IMR-90 (cell line): ENCODE measurements around the gene PDE6H.

Experiments used
- BHLHE40 ChIP-seq: fragments of 150-350 bp; IDR thresholded peaks from 2 replicates; pipeline ENCODE4 v1.6.1; 2016; ENCODE audit warnings: mild to moderate bottlenecking, low read depth, low read length
- FOS ChIP-seq: fragments of 150-350 bp; IDR thresholded peaks from 2 replicates; pipeline ENCODE4 v1.6.1; 2016; ENCODE audit warnings: low read depth, low read length
- MAFK ChIP-seq: IDR thresholded peaks from 2 replicates; pipeline ENCODE4 v1.6.1; 2012; ENCODE audit warnings: low read depth, low read length, improper control_type of control experiment
- MAZ ChIP-seq: IDR thresholded peaks from 2 replicates; pipeline ENCODE4 v1.6.1; 2012; ENCODE audit warnings: low read depth, mild to moderate bottlenecking, low read length, improper control_type of control experiment, moderate library complexity, borderline replicate concordance
- NFE2L2 ChIP-seq: fragments of 150-350 bp; IDR thresholded peaks from 2 replicates; pipeline ENCODE4 v1.6.1; 2016; ENCODE audit warnings: low read depth, mild to moderate bottlenecking, low read length
- POLR2A ChIP-seq: IDR thresholded peaks from 2 replicates; pipeline ENCODE4 v1.6.1; 2012; ENCODE audit warnings: mild to moderate bottlenecking, low read depth, low read length
- RAD21 ChIP-seq: IDR thresholded peaks from 2 replicates; pipeline ENCODE4 v1.6.1; 2012; ENCODE audit warnings: low read length, improper control_type of control experiment
- RFX5 ChIP-seq: IDR thresholded peaks from 2 replicates; pipeline ENCODE4 v1.8.0; 2012; ENCODE audit warnings: low read depth, mild to moderate bottlenecking, low read length, moderate library complexity
- TF ChIP-seq, protein P1 (sequence below): conservative IDR thresholded peaks from 2 replicates; pipeline ENCODE4 v1.5.1; 2012; ENCODE audit warnings: mild to moderate bottlenecking, low read depth, low read length, improper control_type of control experiment
- TF ChIP-seq, protein P2 (sequence below): fragments of 150-350 bp; IDR thresholded peaks from 2 replicates; pipeline ENCODE4 v1.6.1; 2016; ENCODE audit warnings: low read depth, mild to moderate bottlenecking, low read length, moderate library complexity, borderline replicate concordance
- TF ChIP-seq, protein P3 (sequence below): fragments of 150-350 bp; IDR thresholded peaks from 2 replicates; pipeline ENCODE4 v1.6.1; 2017; ENCODE audit warnings: mild to moderate bottlenecking, antibody characterized with exemption, low read length, low read depth

DNA sequence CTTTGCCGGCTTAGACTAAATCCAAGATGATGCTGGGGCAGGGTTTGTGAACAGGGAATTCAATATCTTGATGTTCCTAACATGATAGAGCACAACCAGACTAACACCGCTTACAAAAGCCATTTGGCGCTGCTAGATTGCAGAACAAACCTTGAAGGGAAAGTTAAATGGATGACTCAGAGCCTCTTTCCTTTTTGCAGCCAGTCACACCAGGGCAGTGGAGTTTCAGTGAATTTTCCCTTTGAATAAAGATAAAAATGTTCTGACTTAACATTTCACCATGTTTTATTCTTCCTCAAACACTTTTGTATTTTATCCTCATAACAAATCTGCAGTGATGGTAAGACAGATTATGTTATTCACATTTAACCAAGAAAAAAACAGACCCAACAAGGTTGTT, 47.3 kb downstream of the PDE6H start:
- TF ChIP-seq POLR2A (no peak), RFX5 (no peak), MAZ (no peak), BHLHE40 (no peak), NFE2L2 (no peak), MAFK (no peak), RAD21 (no peak), FOS (no peak)
- TF ChIP-seq, protein P1, sequence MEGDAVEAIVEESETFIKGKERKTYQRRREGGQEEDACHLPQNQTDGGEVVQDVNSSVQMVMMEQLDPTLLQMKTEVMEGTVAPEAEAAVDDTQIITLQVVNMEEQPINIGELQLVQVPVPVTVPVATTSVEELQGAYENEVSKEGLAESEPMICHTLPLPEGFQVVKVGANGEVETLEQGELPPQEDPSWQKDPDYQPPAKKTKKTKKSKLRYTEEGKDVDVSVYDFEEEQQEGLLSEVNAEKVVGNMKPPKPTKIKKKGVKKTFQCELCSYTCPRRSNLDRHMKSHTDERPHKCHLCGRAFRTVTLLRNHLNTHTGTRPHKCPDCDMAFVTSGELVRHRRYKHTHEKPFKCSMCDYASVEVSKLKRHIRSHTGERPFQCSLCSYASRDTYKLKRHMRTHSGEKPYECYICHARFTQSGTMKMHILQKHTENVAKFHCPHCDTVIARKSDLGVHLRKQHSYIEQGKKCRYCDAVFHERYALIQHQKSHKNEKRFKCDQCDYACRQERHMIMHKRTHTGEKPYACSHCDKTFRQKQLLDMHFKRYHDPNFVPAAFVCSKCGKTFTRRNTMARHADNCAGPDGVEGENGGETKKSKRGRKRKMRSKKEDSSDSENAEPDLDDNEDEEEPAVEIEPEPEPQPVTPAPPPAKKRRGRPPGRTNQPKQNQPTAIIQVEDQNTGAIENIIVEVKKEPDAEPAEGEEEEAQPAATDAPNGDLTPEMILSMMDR, result no peak
- TF ChIP-seq, protein P2, sequence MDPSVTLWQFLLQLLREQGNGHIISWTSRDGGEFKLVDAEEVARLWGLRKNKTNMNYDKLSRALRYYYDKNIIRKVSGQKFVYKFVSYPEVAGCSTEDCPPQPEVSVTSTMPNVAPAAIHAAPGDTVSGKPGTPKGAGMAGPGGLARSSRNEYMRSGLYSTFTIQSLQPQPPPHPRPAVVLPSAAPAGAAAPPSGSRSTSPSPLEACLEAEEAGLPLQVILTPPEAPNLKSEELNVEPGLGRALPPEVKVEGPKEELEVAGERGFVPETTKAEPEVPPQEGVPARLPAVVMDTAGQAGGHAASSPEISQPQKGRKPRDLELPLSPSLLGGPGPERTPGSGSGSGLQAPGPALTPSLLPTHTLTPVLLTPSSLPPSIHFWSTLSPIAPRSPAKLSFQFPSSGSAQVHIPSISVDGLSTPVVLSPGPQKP, result no peak
- TF ChIP-seq, protein P3, sequence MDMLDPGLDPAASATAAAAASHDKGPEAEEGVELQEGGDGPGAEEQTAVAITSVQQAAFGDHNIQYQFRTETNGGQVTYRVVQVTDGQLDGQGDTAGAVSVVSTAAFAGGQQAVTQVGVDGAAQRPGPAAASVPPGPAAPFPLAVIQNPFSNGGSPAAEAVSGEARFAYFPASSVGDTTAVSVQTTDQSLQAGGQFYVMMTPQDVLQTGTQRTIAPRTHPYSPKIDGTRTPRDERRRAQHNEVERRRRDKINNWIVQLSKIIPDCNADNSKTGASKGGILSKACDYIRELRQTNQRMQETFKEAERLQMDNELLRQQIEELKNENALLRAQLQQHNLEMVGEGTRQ, result no peak
